G401.6 (cell line): ENCODE results near the gene NRIP1.

Experiments
- FAIRE-seq: peaks from 2 replicates; lab custom pipeline; 2012; peaks lifted over from hg19 to GRCh38; lab: Jason Lieb, UNC

The NRIP1 gene

GRCh38 chr21:15063814-15064575 is 805 bp downstream of the NRIP1 start:
- FAIRE-seq, result no peak

GRCh38 chr21:15063081-15063813 is 1.6 kb downstream of the NRIP1 start:
- FAIRE-seq, result no peak

GRCh38 chr21:15062606-15062965 is 2.2 kb downstream of the NRIP1 start:
- FAIRE-seq, result no peak

- FAIRE-seq, result no peak
Measured at GRCh38 chr21:15061747-15062605, 2.8 kb downstream of the NRIP1 start.

DNA sequence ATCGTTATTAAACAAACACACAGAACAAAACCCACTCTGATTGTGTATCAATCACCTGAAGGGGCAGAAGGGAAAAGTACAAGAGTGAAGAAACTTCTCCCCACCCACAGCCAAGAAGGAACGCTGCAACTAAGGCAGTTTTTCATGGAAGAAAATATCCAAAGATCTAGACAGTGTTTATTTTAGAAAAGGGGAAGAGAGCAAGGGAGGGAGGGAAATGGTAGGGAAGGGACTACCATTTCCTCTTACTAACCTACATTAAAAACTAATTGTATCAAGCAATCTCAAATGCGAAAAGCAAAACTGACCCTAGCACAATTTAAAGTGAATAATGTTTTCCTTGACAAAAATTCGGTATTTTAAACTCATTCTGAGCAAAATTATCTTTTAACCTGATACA is 3.5 kb downstream of the NRIP1 start:
- no peak for FAIRE-seq

DNA sequence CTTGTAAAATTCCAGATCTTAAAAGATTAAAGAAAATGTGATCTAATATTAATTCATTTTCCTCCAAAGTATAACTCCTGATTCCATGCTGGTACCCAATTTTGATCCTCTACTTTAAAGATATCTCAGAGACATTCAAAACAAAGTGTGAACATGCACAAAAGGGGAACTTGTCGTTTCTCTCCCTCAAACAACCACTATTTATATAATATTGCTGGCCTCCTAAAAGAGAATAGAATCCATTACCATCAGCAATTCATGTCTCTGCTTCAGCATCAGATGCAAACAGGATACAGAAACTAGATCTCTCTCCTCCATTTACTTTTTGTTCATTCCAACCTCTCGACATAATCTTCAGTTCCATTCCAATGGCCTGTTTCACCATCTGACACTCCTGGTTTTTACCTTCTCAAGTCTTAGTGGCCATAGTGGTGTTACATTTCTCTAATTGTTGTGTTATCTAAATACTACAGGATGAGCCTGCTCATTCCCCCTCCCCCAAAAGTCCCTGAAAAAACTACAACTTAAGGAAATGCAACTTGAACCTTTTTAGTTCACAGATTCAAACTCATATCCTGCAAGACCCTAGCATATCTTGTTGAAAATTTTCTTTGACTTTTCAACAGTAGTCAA is 4.1 kb downstream of the NRIP1 start:
- no peak for FAIRE-seq

- no peak for FAIRE-seq
Measured at GRCh38 chr21:15059397-15059796, 5.4 kb downstream of the NRIP1 start.

GRCh38 chr21:15058854-15059263 is 5.9 kb downstream of the NRIP1 start:
- no peak for FAIRE-seq

DNA sequence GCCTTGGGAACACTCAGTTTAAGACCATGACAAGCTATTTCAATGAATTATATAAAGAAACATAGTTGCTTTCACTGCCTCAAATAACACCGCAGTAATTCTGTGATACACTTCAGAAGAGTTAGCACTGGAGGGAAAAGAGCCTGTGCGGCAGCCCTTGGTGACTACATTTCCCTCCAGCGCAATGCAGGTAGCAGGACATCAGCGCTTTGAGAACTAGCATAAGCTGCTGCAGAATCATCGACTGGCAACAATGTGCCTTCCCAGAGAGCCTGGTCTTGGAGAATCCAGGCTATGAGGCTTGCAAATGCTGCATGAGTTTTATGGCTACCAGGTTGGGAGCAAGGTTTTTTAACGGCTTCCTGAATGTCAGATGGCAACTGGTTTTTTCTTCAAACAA is 7.5 kb downstream of the NRIP1 start:
- no peak for FAIRE-seq

- no peak for FAIRE-seq
Measured at GRCh38 chr21:15054606-15055239, 10.1 kb downstream of the NRIP1 start.

- no peak for FAIRE-seq
Measured at GRCh38 chr21:15054089-15054488, 10.7 kb downstream of the NRIP1 start.

DNA sequence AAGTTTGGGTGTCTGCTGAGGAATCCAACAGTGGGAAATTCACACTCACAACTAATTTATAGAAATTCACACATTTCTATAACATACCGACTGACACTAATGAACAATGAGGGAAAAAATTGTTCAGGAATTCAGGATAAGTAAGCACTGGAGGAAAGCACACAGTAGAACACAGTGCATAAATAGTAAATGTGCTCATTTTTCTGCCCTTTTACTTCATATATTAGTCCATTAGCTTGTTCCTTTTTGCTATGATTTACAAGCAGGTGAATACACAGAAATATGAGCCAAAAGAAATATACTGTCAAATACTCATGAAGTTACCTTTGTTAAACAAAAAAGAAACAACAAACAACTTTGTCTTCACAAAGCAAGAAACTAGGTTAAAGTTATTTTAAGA is 11.3 kb downstream of the NRIP1 start:
- no peak for FAIRE-seq

DNA sequence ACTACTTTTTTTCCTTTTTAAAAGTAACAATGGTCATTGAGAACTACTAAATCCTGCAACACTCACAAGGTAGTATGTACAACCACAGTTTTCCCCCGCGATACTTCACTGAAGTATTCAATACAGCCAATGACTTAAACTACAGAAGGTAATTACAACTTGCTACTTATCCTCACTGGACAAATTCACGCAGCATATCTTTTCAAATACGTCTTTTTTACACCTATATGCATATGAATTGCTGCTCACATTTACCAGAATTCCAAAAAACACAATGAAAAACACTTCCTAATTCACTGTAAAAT is 12.4 kb downstream of the NRIP1 start:
- FAIRE-seq, result no peak

- FAIRE-seq, result no peak
Measured at GRCh38 chr21:15051644-15052458, 12.9 kb downstream of the NRIP1 start.

DNA sequence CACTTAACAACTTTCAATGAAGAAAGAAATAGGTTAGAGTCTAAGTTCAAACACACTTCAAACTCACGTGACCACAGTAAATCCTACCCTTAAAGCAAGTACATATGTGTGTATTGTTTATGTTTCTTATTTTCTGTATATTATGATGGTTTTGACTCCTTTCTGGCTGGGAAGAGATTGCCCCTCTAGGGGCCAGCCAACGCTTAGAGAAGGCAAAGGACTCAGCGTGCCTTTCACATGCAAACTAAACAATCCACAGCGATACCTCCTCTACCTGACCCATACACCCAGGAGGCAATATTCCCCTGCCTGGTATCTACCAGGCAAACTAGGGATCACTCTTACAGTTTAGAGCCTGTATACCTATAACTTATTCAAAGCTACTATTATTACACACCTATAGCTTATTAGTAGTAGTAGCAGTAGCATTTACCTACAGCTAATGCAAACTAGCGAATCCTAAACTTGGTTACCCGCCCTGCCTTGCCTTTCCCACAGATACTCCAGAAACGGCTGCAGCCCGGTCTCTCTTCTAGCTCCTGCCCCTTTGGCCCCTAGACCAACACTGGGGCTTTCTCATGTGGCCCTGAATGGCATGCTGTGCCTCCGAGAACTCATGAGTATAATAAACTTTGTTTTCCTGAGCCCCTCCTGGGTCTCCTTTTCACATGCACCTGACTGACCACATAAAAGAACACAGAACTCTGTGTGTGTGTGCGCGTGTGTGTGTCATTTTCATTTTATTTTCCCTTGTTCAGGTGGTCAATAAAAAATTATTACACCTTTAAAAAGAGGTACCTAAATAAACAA is 14.0 kb downstream of the NRIP1 start:
- FAIRE-seq, result no peak

DNA sequence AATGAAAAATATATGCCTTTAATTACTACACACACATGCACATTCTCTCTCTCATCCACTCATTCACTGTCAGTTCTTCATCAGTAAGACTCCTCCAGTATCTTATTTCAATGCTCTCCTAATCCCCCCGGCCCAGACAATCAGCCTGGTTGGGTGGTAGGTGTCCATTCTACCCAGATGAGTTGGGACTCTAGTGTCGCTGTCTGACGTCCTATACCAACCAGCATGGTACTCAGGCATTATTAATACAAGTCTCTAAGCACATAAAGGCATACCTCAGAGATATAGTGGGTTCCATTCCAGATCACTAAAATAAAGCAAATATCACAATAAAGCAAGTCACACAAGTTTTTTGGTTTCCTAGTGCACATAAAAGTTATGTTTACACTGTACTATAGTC is 19.8 kb downstream of the NRIP1 start:
- FAIRE-seq, result no peak

GRCh38 chr21:15042531-15042930 is 22.3 kb downstream of the NRIP1 start:
- no peak for FAIRE-seq

DNA sequence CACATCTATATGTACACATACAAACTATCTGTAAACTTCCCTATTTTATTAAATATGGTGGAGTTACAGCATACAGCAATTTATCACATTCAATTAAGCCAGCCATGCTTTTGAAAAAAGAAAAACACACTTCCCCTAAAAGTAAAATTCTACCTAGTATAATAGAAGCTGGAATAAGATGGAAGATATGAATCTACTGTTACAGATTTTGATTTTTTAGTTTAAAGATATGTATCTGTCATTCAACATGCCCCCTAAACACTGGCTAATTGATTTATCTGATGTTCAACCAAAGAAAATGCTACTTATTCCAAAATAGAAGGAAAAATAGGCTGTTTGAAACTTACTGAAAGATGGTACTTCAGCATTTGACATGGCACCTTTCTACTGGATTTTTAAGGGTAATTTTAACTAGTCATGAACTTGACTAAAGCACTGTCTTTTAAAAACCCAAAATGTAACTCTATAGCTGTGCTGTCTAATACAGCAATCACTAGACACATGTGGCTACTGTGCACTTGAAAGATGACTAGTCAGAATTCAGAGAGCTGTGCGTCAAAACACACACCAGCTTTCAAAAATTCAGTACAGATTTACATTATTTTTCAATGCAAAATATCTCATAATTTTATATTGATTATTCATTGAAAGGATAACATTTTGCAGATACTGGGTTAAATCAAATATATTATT is 25.0 kb downstream of the NRIP1 start:
- FAIRE-seq, result no peak

DNA sequence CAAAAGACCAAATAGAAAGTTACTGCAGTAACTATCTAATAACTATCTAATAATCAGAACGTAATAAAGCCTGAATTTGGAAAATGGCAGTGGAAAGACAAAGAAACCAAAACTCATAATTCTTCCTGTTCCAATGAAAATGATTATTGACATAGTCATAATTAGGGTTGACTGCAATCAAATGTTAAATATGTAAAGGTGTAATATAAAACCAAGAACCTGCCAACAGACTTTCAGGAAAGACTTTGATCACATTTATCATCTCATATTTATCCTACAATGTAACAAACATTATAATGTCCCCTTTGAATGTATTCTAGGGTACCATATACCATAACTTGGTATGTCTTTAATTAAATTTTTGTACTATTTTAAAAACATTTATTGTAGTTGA is 26.9 kb downstream of the NRIP1 start:
- no peak for FAIRE-seq
